A172 (cell line): ENCODE data around the gene NOSIP. TPM values are rescaled to one million over a fixed set of nuclear protein-coding genes. Genes with fewer than 3 reads are reported as not detected.

Experiments used
- DNase-seq: peaks from one replicate; pipeline ENCODE4 v3.0.0-alpha.2; 2015; ENCODE audit warnings: low spot score
- total RNA-seq: library from RNA; depleted of rRNA; stranded (reverse); fragments of >200 nt; shearing (Covaris generic); gene quantifications from 2 replicates; pipeline ENCODE4 v1.2.3, GENCODE V29; 2014

Gene NOSIP
- total RNA-seq, 1 experiment from 2014 or later, result 131 TPM

DNA sequence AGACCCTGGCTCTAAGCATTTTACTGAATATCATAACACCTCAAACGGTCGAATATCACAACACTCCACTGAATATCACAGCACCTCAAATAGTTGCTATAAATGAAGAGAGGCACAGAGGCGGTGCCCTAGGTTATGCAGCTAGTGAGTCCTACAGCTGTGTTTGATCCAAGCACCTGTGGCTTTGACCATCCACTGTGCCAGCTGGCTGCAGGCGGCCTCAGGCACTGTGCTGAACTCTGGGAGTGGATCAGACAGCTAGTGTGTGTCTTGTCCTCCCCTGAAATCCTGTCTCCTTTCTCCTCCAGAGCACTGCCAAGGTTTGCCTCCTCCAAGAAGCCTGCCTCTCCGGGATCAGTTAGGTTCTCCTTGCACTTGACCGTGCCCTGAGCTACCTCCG, 7.3 kb downstream of the NOSIP start:
- no peak for DNase-seq

DNA sequence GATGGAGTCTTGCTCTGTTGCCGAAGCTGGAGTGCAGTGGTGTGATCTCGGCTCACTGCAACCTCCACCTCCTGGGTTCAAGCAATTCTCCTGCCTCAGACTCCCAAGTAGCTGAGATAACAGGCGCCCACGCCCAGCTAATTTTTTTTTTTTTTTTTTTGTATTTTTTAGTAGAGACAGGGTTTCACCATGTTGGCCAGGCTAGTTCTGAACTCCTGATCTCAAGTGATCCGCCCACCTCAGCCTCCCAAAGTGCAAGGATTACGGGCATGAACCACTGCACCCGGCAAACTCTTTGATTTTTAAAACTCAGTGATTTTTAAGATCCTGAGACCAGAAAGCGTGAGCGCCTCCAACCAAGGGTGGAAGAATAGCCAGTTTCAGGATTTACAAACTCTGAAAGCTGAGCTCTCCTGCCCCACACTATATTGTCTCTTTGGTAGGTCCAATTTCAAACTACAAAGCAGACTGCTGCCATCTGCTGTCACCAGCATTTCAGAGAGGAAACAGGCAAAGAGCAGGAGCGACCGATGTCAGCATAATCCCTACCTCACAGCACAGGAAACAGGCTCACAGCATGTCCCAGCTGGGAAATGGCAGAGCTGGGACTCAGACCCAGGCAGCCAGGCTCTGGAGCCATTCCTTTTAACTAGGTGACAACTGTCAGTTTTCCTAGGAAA, 9.2 kb downstream of the NOSIP start:
- no peak for DNase-seq

DNA sequence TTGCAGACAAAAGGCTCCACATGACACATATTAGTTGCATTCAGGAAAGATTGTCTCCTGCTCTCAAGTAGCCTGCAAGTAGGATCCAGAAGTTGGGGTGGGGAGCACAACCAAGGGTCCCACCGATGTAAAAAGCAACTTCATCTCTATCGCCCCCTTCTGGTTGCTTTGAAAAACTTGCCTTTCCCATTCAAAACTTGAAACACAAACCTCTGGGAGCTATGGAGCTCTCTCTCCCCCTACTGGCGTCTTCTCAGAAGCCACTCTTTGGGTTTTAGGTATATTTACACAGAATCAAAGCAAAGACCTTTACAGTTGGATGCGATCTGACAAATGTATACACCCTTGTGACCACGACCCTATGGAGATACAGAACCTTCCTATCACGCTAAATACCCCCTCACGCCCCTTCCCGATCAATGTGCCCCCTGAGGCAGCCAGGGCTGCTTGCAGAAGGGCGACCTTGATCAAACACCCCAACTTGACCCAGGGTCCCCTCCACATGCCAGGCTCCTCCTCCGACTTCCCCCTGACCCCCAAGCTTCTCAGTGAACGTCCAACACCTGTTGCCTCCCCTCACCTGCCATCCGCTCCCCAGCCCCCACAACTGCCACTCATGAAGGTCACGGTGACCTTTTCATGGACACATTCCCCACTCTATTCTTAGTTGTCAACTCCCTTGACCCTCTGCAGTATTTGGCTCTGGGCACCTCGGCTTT, 10.1 kb downstream of the NOSIP start:
- DNase-seq, result peak; percentile 85

DNA sequence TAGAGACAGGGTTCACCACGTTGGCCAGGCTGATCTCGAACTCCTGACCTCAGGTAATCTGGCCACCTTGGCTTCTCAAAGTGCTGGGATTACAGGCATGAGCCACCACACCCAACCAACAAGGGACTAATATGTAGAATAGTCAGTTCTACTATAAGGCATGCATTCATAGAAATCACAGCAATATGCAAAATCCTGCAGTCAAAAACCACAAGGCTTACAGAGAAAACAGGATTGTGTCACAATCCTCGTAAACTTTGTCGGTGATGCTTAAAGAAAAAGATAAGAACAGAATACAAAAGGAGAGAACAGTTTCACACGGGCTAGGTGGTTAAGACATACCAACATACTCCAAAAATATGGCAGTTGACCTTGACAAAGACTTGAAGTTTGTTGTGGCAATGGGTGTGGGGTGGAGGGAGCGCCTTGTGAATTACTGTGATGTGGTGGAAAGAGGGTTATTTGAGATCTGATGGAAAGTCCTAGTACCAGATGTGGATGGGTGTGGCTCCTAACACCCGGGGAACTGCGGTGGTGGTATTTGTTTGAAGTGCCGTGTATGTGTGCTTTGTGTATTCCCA, 12.4 kb downstream of the NOSIP start:
- DNase-seq, result peak; percentile 58

DNA sequence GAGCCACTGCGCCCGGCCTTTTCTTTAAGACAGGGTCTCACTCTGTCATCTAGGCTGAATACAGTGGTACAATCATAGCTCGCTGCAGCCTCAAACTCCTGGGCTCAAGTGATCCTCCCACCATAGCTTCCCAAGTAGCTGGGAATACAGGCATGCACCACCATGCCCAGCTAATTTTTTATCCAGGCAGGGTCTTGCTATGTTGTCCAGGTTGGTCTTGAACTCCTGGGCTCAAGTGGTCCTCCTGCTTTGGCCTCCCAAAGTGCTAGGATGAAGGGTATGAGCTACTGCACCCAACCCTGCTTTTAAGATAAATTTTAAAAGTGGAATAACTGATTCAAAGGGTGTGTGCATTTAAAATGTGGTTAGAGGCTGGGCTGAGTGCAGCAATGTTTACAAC, 14.1 kb downstream of the NOSIP start:
- no peak for DNase-seq

DNA sequence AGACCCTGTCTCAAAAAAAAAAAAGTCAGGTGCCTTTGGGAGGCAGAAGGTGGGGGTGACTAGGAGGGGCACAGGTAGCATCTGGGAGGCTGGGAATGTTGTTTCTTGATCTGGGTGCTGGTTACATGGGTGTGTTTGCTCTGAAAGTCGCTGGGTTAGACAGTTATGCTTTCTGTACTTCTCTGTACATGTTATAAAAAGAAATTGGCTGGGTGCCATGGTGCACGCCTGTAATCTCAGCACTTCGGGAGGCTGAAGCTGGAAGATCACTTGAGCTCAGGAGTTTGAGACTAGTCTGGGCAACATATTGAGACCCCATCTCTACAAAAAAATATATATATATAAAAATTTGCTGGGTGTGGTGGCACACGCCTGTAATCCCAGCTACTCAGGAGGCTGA, 15.1 kb downstream of the NOSIP start:
- no peak for DNase-seq

DNA sequence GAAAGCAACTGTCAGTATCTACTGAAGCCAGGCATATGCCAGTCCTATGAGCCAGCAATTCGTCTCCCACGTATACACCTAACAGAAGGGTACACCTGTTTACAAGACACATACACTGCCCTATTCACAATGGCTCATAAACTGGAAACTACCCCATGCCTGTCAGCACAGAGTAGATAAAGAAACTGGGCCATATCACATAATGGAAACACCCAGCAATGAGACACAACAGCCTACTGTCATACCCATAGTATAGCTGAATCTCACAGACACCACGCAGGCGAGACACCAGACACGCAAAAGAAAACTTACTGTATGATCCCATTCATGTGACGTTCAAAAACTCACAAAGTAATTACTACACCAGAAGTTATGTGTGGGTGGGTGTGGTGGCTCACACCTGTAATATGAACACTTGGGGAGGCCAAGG, 15.7 kb downstream of the NOSIP start:
- DNase-seq, result no peak

DNA sequence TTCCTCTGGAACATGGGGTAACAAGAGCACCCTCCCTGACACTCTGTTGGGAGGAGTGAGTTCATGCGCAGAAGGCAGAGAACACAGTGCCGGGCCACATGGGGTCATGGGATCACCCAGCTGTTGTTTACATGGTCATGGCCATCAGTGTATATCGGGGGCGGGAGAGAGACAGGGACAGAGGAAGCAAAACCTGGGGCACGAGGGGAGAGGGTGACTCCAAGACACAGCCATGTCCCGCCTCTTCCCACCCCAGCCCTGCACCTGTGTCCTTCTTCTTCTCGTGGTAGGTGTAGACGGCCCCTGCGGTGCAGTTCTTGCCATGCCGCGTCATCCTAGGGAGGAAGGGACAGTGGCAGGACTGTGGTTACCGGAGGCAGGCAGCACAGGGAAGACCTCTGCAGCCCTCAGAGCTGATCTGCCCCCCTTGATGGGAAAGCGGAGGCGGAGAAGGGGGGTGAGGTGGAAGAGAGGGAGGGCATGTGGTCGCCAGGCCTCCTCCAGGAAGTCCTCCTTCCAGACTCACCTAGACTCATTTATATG, 19.9 kb downstream of the NOSIP start:
- no peak for DNase-seq

DNA sequence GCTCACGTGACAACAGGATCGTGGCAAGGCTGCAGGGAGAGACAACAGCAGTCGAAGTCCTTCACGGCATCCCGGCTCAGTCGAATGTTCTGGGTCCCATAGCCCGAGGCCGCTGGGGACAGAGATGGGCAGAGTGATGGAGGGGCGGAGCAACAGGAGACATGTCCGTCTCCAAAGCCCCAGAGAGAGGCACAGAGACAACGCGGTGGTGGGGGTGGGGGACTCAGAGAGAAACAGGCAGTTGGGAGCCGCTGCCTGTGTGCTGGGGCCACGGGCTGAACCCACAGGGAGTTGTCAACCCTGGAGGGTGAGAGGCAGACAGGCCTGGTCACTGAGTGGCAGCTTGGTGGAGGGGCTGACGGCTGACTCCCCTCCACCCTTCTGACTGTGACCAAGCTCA, 20.4 kb downstream of the NOSIP start:
- no peak for DNase-seq

DNA sequence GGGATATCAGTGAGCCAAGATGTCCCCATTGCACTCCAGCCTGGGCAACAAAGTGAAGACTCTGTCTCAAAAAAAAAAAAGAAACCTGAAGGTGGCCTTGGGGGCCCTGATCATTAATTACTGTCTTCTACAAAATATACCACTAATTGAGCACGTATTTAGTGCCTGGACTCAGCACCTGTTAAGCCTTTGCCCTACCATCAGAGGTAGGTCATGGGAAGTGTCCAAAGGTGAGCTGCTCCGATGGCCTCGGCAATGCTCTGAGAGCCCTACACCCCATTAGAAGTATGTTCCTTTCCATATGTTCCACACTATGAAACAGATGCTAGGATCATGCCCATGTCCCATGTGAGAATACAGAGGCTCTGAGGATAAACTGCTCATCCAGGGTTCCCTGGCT, 20.9 kb downstream of the NOSIP start:
- no peak for DNase-seq

DNA sequence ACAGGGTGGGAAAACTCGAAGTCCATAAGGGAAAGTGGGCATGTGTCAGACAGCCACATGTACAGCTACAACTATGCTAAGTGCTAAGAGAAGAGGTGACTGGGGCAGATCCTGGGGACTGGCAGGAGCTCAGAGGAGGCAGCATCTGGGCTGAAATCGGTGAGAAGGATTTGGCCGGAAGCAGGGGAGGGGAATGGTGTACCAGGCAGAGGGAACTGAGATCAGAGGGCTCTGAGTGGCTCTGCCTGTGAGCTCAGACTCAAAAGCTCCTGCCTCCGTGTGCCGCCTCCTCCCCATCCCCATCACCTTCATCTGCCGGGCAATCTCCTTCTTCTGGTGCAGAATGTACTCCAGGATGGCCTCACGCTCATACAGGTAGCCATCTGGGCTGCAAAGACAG, 21.8 kb downstream of the NOSIP start:
- DNase-seq, result no peak

DNA sequence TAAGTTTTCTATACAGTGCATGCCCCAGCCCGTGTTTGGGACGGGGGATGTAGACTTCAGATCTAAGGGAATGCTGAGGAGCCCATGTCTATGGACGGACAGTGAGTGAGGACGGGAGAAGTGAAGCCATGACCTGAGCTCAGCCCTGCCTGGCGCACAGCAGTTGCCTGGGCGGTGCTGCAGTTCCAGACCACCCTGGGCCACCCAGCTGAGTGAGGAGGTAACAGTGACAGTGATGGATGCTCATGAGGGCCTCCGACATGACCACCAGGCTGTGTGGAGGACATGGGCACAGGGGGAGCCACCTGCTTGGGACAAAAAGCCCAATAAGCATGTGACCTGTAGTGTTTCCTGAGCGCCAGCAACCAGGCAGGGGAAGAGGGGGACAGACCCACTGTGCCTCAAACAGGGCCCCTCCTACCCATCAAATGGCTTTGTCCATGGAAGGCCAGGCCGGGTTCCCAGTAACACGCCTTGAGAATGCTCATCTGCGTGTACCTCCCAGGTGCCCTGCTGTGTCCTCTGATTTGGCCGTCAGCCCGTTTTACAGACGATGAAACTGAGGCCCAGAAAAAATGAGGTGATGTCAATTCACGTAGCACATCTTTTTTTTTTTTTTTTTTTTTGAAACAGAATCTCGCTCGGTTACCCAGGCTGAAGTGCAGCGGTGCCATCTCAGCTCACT, 22.6 kb downstream of the NOSIP start:
- no peak for DNase-seq

DNA sequence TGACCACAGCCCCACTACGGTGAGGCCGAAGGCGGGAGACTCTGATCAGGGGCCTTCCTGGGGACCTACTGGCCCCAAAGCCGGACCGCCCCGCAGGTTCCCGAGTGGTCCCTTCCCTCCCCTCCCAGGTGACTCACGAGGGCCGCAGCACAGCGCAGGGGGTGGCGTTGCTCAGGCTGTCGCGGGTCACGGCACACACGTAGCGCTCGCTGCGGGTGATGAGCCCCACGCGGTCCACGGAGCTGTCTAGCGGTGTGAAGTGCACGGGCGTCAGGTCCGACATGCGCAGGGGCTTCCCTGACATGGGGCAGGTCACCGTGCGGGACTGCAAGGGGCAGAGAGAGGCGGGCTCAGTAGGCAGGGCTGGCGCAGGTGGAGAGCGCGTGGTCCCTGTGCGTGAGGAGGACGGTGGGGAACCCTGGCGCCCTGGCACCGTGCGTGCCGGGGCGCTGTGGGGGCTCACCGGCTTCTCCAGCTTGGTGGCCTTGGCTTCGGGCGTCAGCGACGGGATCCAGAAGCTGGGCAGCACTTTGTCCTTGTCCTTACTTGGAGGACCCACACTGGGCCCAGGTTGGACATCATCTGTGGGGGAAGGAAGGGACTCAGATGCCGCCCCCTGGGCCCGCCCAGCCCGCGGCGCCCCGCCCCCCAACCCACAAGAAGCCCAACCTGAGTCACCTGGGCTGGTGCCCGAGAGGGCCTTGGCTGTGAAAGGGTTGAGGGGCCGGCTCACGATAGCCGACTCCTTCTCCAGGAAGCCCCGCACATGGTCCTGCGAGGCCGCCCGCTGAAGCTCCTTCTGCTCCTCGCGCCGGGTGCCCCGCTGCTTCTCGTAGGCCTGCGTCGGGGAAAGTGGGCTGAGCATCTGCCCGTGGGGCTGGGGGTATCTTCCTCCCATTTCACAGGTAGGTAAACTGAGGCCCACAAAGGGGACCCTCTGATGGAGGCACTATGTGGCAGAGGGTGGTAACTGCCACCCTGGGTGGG, 23.7 kb downstream of the NOSIP start:
- DNase-seq, result no peak

DNA sequence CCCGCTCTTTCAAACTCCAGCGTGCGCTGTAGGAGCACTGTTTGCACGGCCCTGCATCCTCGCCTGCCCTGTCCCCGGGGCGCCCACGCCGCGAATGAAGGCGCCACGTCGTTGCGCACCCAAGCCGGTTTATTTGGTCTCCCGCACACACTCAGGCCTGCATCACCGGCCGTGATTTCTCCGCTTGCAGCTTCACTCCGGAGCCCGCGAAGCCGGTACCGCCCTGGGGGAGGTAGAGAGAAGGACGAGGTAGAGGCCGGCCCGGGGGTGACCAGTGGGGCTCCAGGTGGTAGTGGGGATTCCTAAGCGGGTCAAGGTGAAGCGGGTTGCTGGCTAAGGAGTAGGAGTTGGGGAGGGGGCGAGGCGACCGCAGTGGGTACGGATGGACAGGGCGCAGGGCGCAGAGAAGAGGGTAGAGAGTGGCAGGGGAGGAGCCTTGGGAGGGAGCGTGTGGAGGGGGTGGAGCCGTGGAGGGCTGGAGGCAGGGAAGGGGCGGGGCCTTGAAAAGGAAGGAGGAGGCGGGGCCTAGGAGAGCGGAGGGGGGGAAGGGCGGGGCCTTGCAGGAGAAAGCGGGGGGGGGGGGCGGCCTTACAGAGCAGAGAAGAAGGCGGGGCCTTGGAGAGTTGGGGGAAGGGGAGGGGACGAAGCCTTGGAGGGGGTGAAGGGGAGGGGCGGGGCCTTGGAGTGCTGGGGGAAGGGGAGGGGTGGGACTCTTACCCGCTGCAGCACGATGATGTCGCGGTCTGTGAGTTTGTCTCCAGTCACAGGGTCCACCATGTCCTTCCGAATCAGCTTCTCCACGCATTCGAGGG, 24.6 kb downstream of the NOSIP start:
- DNase-seq, result no peak

DNA sequence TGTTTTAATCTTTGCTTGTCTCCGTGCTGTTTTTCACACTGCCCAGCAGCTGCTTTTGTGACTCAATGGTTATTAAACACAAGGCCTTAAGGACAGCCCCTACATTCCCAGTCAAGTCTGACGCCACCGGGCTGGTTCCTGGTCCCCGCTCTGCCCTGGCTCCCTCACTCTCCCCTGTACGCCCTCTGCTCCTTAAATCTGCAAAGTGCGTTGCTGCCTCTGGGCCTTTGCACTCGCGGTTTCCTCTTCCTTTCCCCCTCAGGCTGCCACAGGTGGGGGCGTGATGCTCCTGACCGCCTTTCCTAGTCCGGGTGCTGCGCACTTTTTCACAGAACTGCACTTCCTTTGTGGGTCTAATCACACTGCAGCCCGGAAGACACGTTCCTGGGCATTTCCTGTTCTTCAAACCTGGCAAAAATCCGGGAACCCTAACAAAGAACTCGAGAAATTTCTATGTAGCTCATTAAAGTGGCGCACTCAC, 25.6 kb downstream of the NOSIP start:
- no peak for DNase-seq

DNA sequence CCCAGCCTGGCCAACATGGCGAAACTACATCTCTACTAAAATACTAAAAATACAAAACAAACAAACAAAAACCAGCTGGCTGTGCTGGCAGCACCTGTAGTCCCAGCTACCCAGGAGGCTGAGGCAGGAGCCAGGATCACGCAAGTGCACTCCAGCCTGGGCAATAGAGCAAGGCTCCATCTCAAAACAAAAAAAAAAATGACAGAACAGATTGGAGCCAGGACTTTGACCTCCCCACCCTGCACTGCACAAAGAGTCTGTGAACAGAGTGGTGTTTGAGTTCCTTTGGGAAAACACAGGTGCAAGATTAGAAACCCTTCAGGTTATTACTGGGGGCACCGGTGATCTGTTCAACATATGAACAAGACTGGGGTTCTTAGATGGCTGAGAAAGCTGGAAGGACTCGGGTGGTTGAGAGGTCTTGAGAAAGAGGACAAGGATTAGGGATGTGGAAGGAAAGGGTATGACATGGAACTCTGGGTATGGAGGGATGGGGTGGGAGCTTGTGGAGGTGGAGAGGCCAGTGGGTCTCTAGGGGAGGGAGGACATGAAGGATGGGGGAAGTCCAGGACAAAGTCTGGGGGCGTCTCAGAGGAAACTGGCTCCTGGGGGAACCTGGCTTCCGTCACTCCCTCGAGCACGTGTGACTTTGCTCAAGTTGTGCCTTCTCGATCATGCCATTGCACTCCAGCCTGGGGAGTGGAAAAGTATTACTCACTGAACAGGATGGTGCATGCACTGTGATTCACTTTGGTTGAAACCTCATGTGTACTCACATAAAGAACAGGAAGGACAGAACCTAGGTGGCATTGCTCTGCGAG, 26.7 kb downstream of the NOSIP start:
- DNase-seq, result peak; percentile 18

DNA sequence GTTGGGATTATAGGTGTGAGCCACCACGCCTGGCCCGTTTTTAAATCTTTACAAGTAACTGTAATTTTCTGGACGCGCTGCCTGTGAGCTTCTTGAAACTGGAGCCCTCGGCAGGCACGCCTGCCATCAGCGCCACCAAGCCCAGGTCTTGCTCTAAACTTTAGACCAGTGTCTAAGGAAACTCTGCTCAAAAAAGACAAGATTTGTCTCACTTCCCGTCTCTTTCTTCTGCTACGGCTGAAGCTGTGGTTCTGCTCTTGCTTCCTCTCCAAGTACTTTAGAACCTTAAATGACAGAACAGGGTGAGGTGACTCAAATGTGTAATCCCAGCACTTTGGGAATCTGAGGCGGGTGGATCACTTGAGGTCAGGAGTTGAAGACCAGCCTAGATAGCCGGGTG, 27.6 kb downstream of the NOSIP start:
- DNase-seq, result no peak

DNA sequence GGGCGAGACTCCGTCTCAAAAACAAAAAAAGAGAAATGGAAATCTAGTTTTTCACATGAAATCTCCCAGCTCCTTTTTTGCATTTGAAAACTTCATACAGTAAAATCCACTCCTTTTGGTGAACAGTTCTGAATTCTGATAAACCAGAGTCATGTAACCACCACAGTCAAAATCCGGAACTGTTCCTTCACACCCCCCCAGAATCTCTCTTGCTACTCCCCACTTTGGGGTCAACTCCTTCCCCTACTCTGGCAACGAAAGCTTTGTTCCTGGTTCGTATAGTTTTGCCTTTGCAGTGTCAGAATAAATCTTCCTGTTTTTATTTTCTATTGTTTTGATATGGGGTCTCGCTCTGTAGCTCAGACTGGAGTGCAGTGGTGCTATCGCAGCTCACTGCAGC, 28.8 kb downstream of the NOSIP start:
- no peak for DNase-seq

DNA sequence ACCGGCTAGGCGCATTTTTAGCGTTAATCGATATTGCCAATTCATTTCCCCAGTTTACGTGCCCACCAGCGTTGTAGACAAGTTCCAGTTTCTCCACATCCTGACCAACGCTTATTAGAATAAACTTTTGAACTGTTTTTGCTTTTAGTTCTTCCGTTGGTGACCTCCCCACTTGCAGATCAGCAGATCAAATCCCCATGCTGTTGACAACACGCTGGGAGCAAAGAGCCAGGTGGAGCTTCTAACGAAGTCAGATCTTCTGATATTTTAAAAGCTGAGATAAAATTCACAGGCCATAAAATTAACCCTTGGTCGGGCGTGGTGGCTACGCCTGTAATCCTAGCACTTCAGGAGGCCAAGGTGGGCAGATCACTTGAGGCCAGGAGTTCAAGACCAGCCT, 31.3 kb downstream of the NOSIP start:
- no peak for DNase-seq
